WERI-Rb-1 (cell line): ENCODE results near the gene DTX2.

ENCODE experiments used
- DNase-seq: peaks from one replicate; pipeline ENCODE4 v3.0.0-alpha.2; 2020
- H3K27ac ChIP-seq: fragments of 250-450 bp; sonication (Bioruptor Pico); 2 replicates; pipeline ENCODE4 v1.5.1; 2020; ENCODE audit warnings: mild to moderate bottlenecking, moderate library complexity
- H3K27me3 ChIP-seq: fragments of 250-450 bp; sonication (Bioruptor Pico); 2 replicates; pipeline ENCODE4 v1.5.1; 2021; ENCODE audit warnings: mild to moderate bottlenecking, low read depth, moderate library complexity; ENCODE audit not compliant: insufficient read depth, severe bottlenecking
- H3K36me3 ChIP-seq: fragments of 250-450 bp; sonication (Bioruptor Pico); 2 replicates; pipeline ENCODE4 v1.5.1; 2020; ENCODE audit warnings: mild to moderate bottlenecking, moderate library complexity
- H3K4me3 ChIP-seq: 2 replicates; pipeline ENCODE4 v1.5.1; 2011; ENCODE audit warnings: low read depth, mild to moderate bottlenecking, control low read depth, low read length
- H3K9me3 ChIP-seq: fragments of 250-450 bp; sonication (Bioruptor Pico); 2 replicates; pipeline ENCODE4 v1.5.1; 2021; ENCODE audit warnings: mild to moderate bottlenecking, moderate library complexity; ENCODE audit not compliant: severe bottlenecking
- CTCF ChIP-seq: IDR thresholded peaks from 2 replicates; pipeline ENCODE4 v1.5.1; 2011; ENCODE audit warnings: low read depth, mild to moderate bottlenecking, control low read depth, inconsistent platforms, low read length

DTX2 gene

GRCh38 chr7:76426246-76426645 lies 35.3 kb upstream of the DTX2 start:
- Histone ChIP-seq H3K27ac (no peak overlapping the region), H3K27me3 (no peaks in the 10 kb centered on the region), H3K4me3 (no peak overlapping the region), H3K36me3 (no peaks in the 10 kb centered on the region), H3K9me3 (no peaks in the 10 kb centered on the region)
- TF ChIP-seq CTCF, result no peak
- DNase-seq, result no peak

- Histone ChIP-seq H3K27ac (no peak overlapping the region), H3K9me3 (no peaks in the 10 kb centered on the region)
- DNase-seq, result no peak
These were observed 33.9 kb upstream of the DTX2 start for GRCh38 chr7:76427635-76428034.

GRCh38 chr7:76428149-76428823 lies 33.2 kb upstream of the DTX2 start:
- Histone ChIP-seq H3K27ac (no peak overlapping the region), H3K4me3 (no peak overlapping the region), H3K27me3 (no peaks in the 10 kb centered on the region), H3K36me3 (no peaks in the 10 kb centered on the region), H3K9me3 (no peaks in the 10 kb centered on the region)
- no peak for TF ChIP-seq CTCF
- DNase-seq, result no peak

More at GRCh38 chr7:76427635-76428034, 33.9 kb upstream of the DTX2 start:
- no peak for TF ChIP-seq CTCF
- H3K27me3 ChIP-seq, result no peaks in the 10 kb centered on the region
- no peak overlapping the region for H3K4me3 ChIP-seq
- H3K36me3 ChIP-seq, result no peaks in the 10 kb centered on the region

- no peak overlapping the region for H3K27ac ChIP-seq
- DNase-seq, result peak; percentile 53
- H3K9me3 ChIP-seq, result no peaks in the 10 kb centered on the region
- no peaks in the 10 kb centered on the region for H3K27me3 ChIP-seq
- H3K4me3 ChIP-seq, result no peak overlapping the region
- no peak for TF ChIP-seq CTCF
- no peaks in the 10 kb centered on the region for H3K36me3 ChIP-seq
These were observed 32.4 kb upstream of the DTX2 start for GRCh38 chr7:76428868-76429805.

GRCh38 chr7:76430211-76430610 lies 31.3 kb upstream of the DTX2 start:
- TF ChIP-seq CTCF, result no peak
- no peak overlapping the region for H3K4me3 ChIP-seq
- no peaks in the 10 kb centered on the region for H3K9me3 ChIP-seq
- DNase-seq, result no peak
- no peaks in the 10 kb centered on the region for H3K36me3 ChIP-seq
- H3K27me3 ChIP-seq, result no peaks in the 10 kb centered on the region
- no peak overlapping the region for H3K27ac ChIP-seq
